IMR-90 (cell line): ENCODE measurements around the gene HDAC10. TPM values are rescaled to one million over a fixed set of nuclear protein-coding genes. Genes with fewer than 3 reads are reported as not detected.

Experiments used
- ATAC-seq: fragments of 200-7000 bp; cut with Tn5 transposase; 2 replicates; pipeline ENCODE4 v1.9.1; 2020; ENCODE audit warnings: low read depth, mild to moderate bottlenecking, moderate library complexity
- BruUV-seq: library from RNA; stranded (reverse); fragments of 400-500 nt; replicated peaks from 2 replicates; lab custom pipeline; 2021; lab: Mats Ljungman, UMichigan
- CTCF ChIA-PET: fragments of 300-600 bp; formaldehyde crosslinking; extraction: SDS; loops from one replicate; lab custom pipeline; 2021; ENCODE audit warnings: antibody characterized with exemption; lab: Yijun Ruan, JAX
- POLR2A ChIA-PET: fragments of 300-600 bp; sonication (Branson Sonifier 250); formaldehyde crosslinking; loops from one replicate; lab custom pipeline; 2022; ENCODE audit warnings: antibody characterized with exemption; ENCODE audit not compliant: unreplicated experiment; lab: Charles Lee
- DNase-seq: peaks from one replicate; pipeline ENCODE4 v3.0.0; 2013
- H2AFZ ChIP-seq: replicated peaks from 2 replicates; pipeline ENCODE3; 2013; ENCODE audit warnings: low read length, mild to moderate bottlenecking; ENCODE audit not compliant: poor library complexity
- H2AK5ac ChIP-seq: 2 replicates; pipeline ENCODE4 v1.6.1; 2013; ENCODE audit warnings: low read depth, low read length, inconsistent platforms
- H2AK9ac ChIP-seq: replicated peaks from 2 replicates; pipeline ENCODE3; 2013; ENCODE audit warnings: mild to moderate bottlenecking, low read depth, low read length, moderate library complexity; ENCODE audit not compliant: poor library complexity
- H2BK120ac ChIP-seq: 2 replicates; pipeline ENCODE4 v1.6.1; 2013; ENCODE audit warnings: low read depth, low read length, inconsistent platforms
- H2BK15ac ChIP-seq: 3 replicates; pipeline ENCODE4 v1.6.1; 2013; ENCODE audit warnings: low read depth, low read length, inconsistent platforms
- H2BK20ac ChIP-seq: 2 replicates; pipeline ENCODE4 v1.6.1; 2013; ENCODE audit warnings: low read depth, mild to moderate bottlenecking, inconsistent platforms, low read length, moderate library complexity
- H2BK5ac ChIP-seq: 2 replicates; pipeline ENCODE4 v1.6.1; 2013; ENCODE audit warnings: mild to moderate bottlenecking, low read depth, low read length, inconsistent platforms; ENCODE audit not compliant: poor library complexity, severe bottlenecking
- H3K14ac ChIP-seq: replicated peaks from 2 replicates; pipeline ENCODE4 v1.6.1; 2013; ENCODE audit warnings: low read depth, low read length, inconsistent platforms
- H3K18ac ChIP-seq: 2 replicates; pipeline ENCODE4 v1.6.1; 2013; ENCODE audit warnings: low read depth, low read length, control low read depth
- H3K23ac ChIP-seq: 2 replicates; pipeline ENCODE4 v1.6.1; 2013; ENCODE audit warnings: low read depth, low read length, inconsistent platforms
- H3K27ac ChIP-seq: 2 replicates; pipeline ENCODE4 v1.5.1; 2013; ENCODE audit warnings: mild to moderate bottlenecking, control low read depth, low read length; ENCODE audit not compliant: insufficient read depth
- H3K27me3 ChIP-seq: 2 replicates; pipeline ENCODE4 v1.6.1; 2013; ENCODE audit warnings: low read length; ENCODE audit not compliant: control insufficient read depth, insufficient read depth
- H3K36me3 ChIP-seq: 2 replicates; pipeline ENCODE4 v1.6.1; 2013; ENCODE audit warnings: low read length, mixed read lengths; ENCODE audit not compliant: control insufficient read depth, insufficient read depth
- H3K4ac ChIP-seq: 2 replicates; pipeline ENCODE4 v1.6.1; 2013; ENCODE audit warnings: low read depth, low read length, inconsistent platforms
- H3K4me1 ChIP-seq: 2 replicates; pipeline ENCODE4 v1.6.1; 2013; ENCODE audit warnings: low read length, mixed read lengths; ENCODE audit not compliant: control insufficient read depth, insufficient read depth
- H3K4me2 ChIP-seq: 2 replicates; pipeline ENCODE4 v1.6.1; 2013; ENCODE audit warnings: low read depth, mild to moderate bottlenecking, control low read depth, low read length, moderate library complexity
- H3K4me3 ChIP-seq: 2 replicates; pipeline ENCODE4 v1.5.1; 2013; ENCODE audit warnings: low read depth, mild to moderate bottlenecking, control low read depth, low read length, moderate library complexity; ENCODE audit not compliant: insufficient read depth
- H3K56ac ChIP-seq: 2 replicates; pipeline ENCODE4 v1.6.1; 2013; ENCODE audit warnings: low read length, inconsistent platforms; ENCODE audit not compliant: insufficient read depth; ENCODE audit errors: extremely low read depth
- H3K79me1 ChIP-seq, 2 experiments: 2 replicates each; pipeline ENCODE4 v1.6.1; 2013; ENCODE audit warnings: low read length in 2 of 2, inconsistent platforms in 1 of 2, low read depth in 1 of 2
- H3K9ac ChIP-seq: 2 replicates; pipeline ENCODE4 v1.6.1; 2013; ENCODE audit warnings: low read depth, low read length, control low read depth
- H3K9me1 ChIP-seq: 2 replicates; pipeline ENCODE4 v1.6.1; 2013; ENCODE audit warnings: low read length, inconsistent platforms; ENCODE audit not compliant: insufficient read depth
- H3K9me3 ChIP-seq: 2 replicates; pipeline ENCODE4 v1.6.1; 2013; ENCODE audit warnings: low read length; ENCODE audit not compliant: control insufficient read depth, insufficient read depth
- H4K20me1 ChIP-seq: 2 replicates; pipeline ENCODE4 v1.6.1; 2013; ENCODE audit warnings: low read length, inconsistent platforms; ENCODE audit not compliant: insufficient read depth
- H4K5ac ChIP-seq: 2 replicates; pipeline ENCODE4 v1.6.1; 2013; ENCODE audit warnings: mild to moderate bottlenecking, low read depth, low read length, control low read depth
- H4K8ac ChIP-seq, 2 experiments: 2 replicates each; pipeline ENCODE4 v1.6.1; 2013; ENCODE audit warnings: low read depth in 2 of 2, low read length in 2 of 2, control low read depth in 1 of 2, inconsistent platforms in 1 of 2
- H4K91ac ChIP-seq: 2 replicates; pipeline ENCODE4 v1.6.1; 2013; ENCODE audit warnings: low read depth, low read length, inconsistent platforms; ENCODE audit not compliant: insufficient read depth
- BHLHE40 ChIP-seq: fragments of 150-350 bp; IDR thresholded peaks from 2 replicates; pipeline ENCODE4 v1.6.1; 2016; ENCODE audit warnings: mild to moderate bottlenecking, low read depth, low read length
- CEBPB ChIP-seq: IDR thresholded peaks from 2 replicates; pipeline ENCODE4 v1.6.1; 2012; ENCODE audit warnings: low read depth, low read length, improper control_type of control experiment
- CTCF ChIP-seq: conservative IDR thresholded peaks from 2 replicates; pipeline ENCODE4 v1.5.1; 2012; ENCODE audit warnings: mild to moderate bottlenecking, low read depth, low read length, improper control_type of control experiment
- FOS ChIP-seq: fragments of 150-350 bp; IDR thresholded peaks from 2 replicates; pipeline ENCODE4 v1.6.1; 2016; ENCODE audit warnings: low read depth, low read length
- MAFK ChIP-seq: IDR thresholded peaks from 2 replicates; pipeline ENCODE4 v1.6.1; 2012; ENCODE audit warnings: low read depth, low read length, improper control_type of control experiment
- MXI1 ChIP-seq: IDR thresholded peaks from 2 replicates; pipeline ENCODE4 v1.6.1; 2012; ENCODE audit warnings: low read depth, mild to moderate bottlenecking, low read length, moderate library complexity, borderline replicate concordance
- NFE2L2 ChIP-seq: fragments of 150-350 bp; IDR thresholded peaks from 2 replicates; pipeline ENCODE4 v1.6.1; 2016; ENCODE audit warnings: low read depth, mild to moderate bottlenecking, low read length
- POLR2A ChIP-seq: IDR thresholded peaks from 2 replicates; pipeline ENCODE4 v1.6.1; 2012; ENCODE audit warnings: mild to moderate bottlenecking, low read depth, low read length
- RCOR1 ChIP-seq: IDR thresholded peaks from 2 replicates; pipeline ENCODE4 v1.6.1; 2012; ENCODE audit warnings: mild to moderate bottlenecking, low read length, improper control_type of control experiment; ENCODE audit not compliant: insufficient replicate concordance
- RFX5 ChIP-seq: IDR thresholded peaks from 2 replicates; pipeline ENCODE4 v1.8.0; 2012; ENCODE audit warnings: low read depth, mild to moderate bottlenecking, low read length, moderate library complexity
- SMC3 ChIP-seq: fragments of 150-350 bp; IDR thresholded peaks from 2 replicates; pipeline ENCODE4 v1.6.1; 2016; ENCODE audit warnings: low read depth, mild to moderate bottlenecking, antibody characterized with exemption, low read length, moderate library complexity
- WGBS, 2 experiments: methylation state at CpG; one replicate each; pipeline versions ENCODE4 v1.1.5 to v1.1.7; 2013; ENCODE audit warnings: missing lambda C conversion rate in 2 of 2; ENCODE audit not compliant: insufficient read length in 1 of 2; ENCODE audit errors: extremely low coverage in 2 of 2; 5-methylcytosine and 5-hydroxymethylcytosine counted together
- dilution Hi-C: fragments of 300-500 bp; cut with HindIII; formaldehyde crosslinking; loops from one replicate; pipeline ENCODE4 v1.14.3; 2018; ENCODE audit warnings: low sequenced_read_pairs; ENCODE audit not compliant: unreplicated experiment
- in situ Hi-C: fragments of 300-500 bp; cut with MboI; formaldehyde crosslinking; loops from 3 replicates; pipeline ENCODE4 v1.14.3; 2019; ENCODE audit warnings: low sequenced_read_pairs, inconsistent platforms, mixed read lengths
- intact Hi-C: fragments of 100-400 bp; cut with micrococcal nuclease; formaldehyde crosslinking; loops from 2 replicates; pipeline ENCODE4 v1.10.0; 2022
- polyA plus RNA-seq, 3 experiments: library from polyadenylated mRNA; depleted of rRNA; stranded (reverse); fragments of >200 nt; gene quantifications; 2 replicates each; pipeline ENCODE4 v1.2.3, GENCODE V29; 2012; ENCODE audit warnings: low replicate concordance in 1 of 3
- total RNA-seq: library from RNA; depleted of rRNA; stranded (reverse); fragments of >200 nt; gene quantifications from 2 replicates; pipeline ENCODE4 v1.2.3, GENCODE V29; 2012
- TF ChIP-seq, protein P1 (sequence below): fragments of 150-350 bp; IDR thresholded peaks from 2 replicates; pipeline ENCODE4 v1.6.1; 2016; ENCODE audit warnings: low read depth, mild to moderate bottlenecking, low read length, moderate library complexity, borderline replicate concordance
- TF ChIP-seq, protein P2 (sequence below): fragments of 150-350 bp; IDR thresholded peaks from 2 replicates; pipeline ENCODE4 v1.6.1; 2017; ENCODE audit warnings: mild to moderate bottlenecking, antibody characterized with exemption, low read length, low read depth

HDAC10 gene
- total and polyA plus RNA-seq, 2 of the 4 experiments (the other 2 are of a cell fraction), result 3.9 to 35.7 TPM

GRCh38 chr22:50226063-50226874 is 24.8 kb downstream of the HDAC10 start:
- no peak overlapping the region for H3K18ac ChIP-seq
- no peak overlapping the region for H2AK5ac ChIP-seq
- dilution Hi-C loops (no loop called here), intact Hi-C loops (no loop called here), in situ Hi-C loops (no loop called here)
- 92% methylated on average over 10 of the region's 31 CpGs; no CpG with 5 or more reads in 1 of the 2 experiments for WGBS, 2 experiments
- H4K8ac ChIP-seq, result no peak overlapping the region
- H3K56ac ChIP-seq, result no peak overlapping the region
- BruUV-seq, result no TSS peak
- no peak overlapping the region for H2AK9ac ChIP-seq
- no peak overlapping the region for H3K23ac ChIP-seq
- DNase-seq, result no peak
- H3K27me3 ChIP-seq, result no peaks in the 10 kb centered on the region
- H3K9me1 ChIP-seq, result peaks cover 3% of the 10 kb centered on the region; the same call in 1 of the 2 replicates
- H3K4me2 ChIP-seq, result no peak overlapping the region
- H3K4ac ChIP-seq, result no peak overlapping the region
- no peaks in the 10 kb centered on the region; the same call in 1 of the 2 replicates for H4K20me1 ChIP-seq
- CTCF ChIA-PET, result no interaction called here
- H2AFZ ChIP-seq, result no peak overlapping the region
- no peak overlapping the region for H2BK5ac ChIP-seq
- H2BK20ac ChIP-seq, result no peak overlapping the region
- no peak overlapping the region for H2BK120ac ChIP-seq
- no peaks in the 10 kb centered on the region for H3K9me3 ChIP-seq
- H4K91ac ChIP-seq, result no peak overlapping the region
- ATAC-seq, result no peak
- peaks cover 0 to 18% of the 10 kb centered on the region in 2 experiments; a peak in 1 of 4 replicates for H3K79me1 ChIP-seq
- no peak overlapping the region for H3K14ac ChIP-seq
- no peak overlapping the region for H3K9ac ChIP-seq
- H4K5ac ChIP-seq, result no peak overlapping the region
- no peaks in the 10 kb centered on the region for H3K4me1 ChIP-seq
- TF ChIP-seq FOS (no peak), MAFK (no peak), CTCF (no peak), RCOR1 (no peak), BHLHE40 (no peak), NFE2L2 (no peak), POLR2A (no peak), RFX5 (no peak), SMC3 (no peak), CEBPB (no peak), MXI1 (no peak)
- TF ChIP-seq, protein P1, sequence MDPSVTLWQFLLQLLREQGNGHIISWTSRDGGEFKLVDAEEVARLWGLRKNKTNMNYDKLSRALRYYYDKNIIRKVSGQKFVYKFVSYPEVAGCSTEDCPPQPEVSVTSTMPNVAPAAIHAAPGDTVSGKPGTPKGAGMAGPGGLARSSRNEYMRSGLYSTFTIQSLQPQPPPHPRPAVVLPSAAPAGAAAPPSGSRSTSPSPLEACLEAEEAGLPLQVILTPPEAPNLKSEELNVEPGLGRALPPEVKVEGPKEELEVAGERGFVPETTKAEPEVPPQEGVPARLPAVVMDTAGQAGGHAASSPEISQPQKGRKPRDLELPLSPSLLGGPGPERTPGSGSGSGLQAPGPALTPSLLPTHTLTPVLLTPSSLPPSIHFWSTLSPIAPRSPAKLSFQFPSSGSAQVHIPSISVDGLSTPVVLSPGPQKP, result no peak
- TF ChIP-seq, protein P2, sequence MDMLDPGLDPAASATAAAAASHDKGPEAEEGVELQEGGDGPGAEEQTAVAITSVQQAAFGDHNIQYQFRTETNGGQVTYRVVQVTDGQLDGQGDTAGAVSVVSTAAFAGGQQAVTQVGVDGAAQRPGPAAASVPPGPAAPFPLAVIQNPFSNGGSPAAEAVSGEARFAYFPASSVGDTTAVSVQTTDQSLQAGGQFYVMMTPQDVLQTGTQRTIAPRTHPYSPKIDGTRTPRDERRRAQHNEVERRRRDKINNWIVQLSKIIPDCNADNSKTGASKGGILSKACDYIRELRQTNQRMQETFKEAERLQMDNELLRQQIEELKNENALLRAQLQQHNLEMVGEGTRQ, result no peak
- H3K4me3 ChIP-seq, result no peak overlapping the region
- no peak overlapping the region for H2BK15ac ChIP-seq
- H3K36me3 ChIP-seq, result peaks cover 60% of the 10 kb centered on the region
- no peak overlapping the region for H3K27ac ChIP-seq
- POLR2A ChIA-PET, result no interaction called here
